Measurements from ENCODE around the gene ALOX12.
"Not testable (repeated sequence)": the region's sequence is repeated elsewhere in the genome, so short reads cannot be mapped to it uniquely, and the experiment has no call there.

The ALOX12 gene, protein sequence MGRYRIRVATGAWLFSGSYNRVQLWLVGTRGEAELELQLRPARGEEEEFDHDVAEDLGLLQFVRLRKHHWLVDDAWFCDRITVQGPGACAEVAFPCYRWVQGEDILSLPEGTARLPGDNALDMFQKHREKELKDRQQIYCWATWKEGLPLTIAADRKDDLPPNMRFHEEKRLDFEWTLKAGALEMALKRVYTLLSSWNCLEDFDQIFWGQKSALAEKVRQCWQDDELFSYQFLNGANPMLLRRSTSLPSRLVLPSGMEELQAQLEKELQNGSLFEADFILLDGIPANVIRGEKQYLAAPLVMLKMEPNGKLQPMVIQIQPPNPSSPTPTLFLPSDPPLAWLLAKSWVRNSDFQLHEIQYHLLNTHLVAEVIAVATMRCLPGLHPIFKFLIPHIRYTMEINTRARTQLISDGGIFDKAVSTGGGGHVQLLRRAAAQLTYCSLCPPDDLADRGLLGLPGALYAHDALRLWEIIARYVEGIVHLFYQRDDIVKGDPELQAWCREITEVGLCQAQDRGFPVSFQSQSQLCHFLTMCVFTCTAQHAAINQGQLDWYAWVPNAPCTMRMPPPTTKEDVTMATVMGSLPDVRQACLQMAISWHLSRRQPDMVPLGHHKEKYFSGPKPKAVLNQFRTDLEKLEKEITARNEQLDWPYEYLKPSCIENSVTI

DNA sequence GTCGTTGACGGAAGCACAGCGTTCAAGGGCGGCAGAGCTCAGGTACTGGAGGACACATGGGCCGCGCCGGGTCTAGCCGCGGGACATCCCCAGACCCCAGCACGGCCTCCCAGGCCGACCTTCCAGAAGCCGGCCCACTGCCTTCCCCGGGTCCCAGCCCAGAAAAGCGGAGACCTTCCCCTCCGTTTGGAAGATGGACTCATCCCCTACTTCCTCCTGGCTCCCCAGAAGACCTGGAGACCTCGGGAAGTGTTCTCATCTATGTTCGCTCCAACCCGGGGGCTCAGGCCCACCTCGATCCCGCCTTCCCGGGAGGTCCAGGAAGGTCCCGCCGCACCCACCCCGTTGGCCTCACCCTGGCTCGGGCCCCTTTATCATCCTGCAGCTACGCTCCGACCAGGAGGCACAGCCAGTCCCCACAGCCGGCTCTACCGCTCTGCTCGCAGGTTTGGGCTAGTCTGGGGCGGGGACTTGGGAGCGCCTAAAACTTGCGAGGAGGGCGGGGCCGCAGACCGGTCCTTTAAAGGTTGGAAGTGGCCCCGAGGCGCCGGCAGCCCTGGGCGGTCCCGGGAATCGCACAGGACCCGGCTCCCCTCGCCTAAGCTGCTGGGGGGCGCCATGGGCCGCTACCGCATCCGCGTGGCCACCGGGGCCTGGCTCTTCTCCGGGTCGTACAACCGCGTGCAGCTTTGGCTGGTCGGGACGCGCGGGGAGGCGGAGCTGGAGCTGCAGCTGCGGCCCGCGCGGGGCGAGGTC, at the start of gene ALOX12:
Gene ALOX12, plus strand, starts transcription at position 550 of the 756 bp plus-strand sequence. Its CDS starts 69 bp downstream, at position 619.
- no peak for DNase-seq

DNA sequence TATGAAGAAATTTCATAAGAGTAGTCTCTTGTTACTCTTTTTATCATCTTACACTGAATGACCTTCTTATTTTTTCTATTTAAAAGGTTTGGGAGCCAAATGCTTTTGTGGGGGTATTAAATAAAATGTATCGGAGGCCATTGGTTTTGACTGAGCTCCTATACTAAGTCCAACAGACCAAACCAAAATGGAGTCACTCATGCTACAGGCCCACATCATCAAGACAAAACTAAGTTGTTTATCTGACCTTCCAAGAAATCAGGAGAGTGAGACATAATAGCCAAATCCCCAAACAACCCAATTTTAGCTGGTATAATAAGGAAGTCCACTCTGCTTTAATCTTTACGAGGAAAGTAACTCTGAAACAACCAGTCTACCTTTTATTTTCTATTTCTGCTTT, 48.1 kb upstream of the ALOX12 start:
- no peak for DNase-seq

DNA sequence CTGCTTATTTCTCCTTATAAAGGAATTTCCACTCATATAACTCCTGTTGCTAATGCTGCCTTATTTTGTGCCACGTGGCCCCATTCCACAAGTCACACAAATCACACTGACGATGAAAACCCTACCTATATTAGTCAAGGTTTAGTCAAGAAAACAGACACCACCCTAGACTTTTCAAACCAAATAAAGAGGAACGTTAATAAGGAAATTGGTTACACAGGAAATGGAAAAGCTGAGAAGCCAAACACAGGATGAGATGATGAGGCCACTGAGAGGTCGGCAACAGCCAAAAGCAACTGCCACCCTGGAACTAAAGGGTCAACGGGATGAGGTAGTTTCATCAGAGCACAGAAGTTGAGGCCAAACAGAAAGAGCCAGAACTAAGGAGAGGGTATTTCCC, 47.3 kb upstream of the ALOX12 start:
- peak; percentile 76 to 81 for DNase-seq

DNA sequence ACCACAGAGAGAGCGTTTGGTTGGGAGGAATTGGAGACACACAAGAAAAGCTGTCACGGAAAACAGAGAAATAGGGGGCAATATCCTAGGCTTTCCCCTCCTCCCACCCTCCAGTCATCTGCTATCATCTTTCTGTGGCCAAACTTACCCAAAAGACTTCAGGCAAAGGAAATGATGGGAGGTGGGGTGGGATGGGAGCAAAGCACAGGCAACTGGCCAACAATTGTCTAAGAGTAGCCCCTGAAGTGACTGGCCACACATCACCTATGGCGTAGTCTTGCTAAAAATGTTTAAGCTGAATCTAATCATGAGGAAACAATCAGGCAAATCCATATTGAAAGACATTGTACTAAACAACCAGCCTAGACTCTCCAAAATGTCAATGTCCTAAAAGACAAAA, 46.9 kb upstream of the ALOX12 start:
- DNase-seq = no peak

DNA sequence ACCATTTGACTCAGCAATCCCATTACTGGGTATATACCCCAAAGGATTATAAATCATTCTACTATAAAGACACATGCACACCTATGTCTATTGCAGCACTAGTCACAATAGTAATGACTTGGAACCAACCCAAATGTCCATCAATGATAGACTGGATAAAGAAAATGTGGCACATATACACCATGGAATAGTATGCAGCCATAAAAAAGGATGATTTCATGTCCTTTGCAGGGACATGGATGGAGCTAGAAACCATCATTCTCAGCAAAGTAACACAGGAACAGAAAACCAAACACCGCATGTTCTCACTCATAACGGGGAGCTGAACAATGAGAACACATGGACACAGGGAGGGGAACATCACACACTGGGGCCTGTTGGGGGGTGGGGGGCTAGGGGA, 44.9 kb upstream of the ALOX12 start:
- DNase-seq = not testable (repeated sequence)

DNA sequence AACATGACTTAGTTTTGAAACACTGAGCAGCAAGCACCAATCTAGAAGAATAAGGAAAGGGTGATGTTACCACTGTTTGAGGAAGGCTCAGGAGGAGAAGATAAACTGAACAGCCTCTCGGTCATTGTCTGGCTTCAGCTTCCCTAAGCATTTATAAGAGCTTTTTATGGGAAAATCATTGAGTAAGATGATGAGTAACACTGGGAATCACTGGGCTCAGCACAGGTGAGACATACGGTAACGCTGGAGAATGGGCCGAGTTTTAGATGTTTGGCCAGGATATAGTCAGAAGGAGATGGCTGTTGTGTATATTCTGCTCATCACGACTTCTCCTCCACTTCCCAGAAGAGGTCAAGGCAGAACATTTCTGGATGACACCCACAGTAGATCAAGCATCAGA, 42.2 kb upstream of the ALOX12 start:
- DNase-seq = no peak

DNA sequence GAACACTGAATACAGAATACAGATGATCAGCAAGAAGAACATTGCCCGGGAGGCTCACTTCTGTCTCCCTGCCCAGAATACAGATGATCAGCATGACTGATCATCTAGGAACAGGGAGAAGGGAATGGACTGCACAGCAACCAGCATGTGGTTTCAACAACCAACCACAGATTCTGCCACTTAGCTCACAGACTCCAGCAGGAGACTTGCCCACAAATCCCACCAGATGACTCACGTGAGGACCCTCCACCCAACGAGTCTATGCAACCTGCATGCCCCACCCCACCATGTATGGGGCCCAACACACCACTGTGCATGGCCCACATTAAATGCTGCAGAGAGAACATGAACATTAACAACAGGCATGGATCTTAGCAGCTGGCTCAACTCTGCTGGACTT, 36.1 kb upstream of the ALOX12 start:
- no peak for DNase-seq

DNA sequence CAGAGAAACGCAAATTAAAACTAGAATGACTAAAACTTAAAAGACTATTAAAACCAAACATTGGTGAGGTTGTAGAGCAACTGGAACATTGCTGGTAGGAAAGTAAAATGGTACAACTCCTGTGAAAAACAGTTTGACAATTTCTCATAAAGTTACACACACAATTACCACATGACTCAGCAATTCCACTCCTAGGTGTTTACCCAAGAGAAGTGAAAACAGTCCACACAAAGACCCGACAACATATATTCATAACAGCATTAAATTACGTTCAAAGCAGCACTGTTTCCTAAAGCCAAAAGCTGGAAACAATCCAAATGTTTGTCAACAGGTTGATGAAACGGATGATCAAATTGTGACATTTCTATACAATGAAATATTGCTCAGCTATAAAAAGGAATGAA, 26.5 kb upstream of the ALOX12 start:
- DNase-seq = no peak

DNA sequence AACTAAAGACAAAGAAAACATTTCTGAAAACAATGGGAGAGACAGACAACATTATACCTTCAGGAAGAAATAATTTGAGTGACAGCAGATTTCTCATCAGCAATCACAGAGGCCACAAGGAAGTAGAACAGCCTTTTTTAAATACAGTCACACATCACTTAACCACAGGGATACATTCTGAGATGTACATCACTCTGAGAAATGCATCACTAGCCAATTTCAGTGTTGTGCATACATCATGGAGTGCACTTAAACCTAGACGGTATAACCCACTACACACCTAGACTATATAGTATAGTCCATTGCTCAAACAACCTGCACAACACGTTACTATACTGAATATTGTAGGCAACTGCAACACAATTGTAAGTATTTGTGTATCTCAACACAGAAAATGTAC, 24.9 kb upstream of the ALOX12 start:
- DNase-seq = no peak

DNA sequence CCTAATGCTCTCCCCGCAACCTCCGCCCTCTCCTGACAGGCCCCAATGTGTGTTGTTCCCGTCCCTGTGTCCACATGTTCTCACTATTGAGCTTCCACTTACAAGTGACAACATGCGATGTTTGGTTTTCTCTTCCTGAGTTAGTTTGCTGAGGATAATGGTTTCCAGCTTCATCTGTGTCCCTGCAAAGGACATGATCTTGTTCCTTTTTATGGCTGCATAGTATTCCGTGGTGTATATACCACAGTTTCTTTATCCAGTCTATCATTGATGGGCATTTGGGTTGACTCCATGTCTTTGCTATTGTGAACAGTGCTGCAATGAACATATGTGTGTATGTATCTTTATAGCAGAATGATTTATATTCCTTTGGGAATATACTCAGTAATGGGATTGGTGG, 16.4 kb upstream of the ALOX12 start:
- DNase-seq = not testable (repeated sequence)

DNA sequence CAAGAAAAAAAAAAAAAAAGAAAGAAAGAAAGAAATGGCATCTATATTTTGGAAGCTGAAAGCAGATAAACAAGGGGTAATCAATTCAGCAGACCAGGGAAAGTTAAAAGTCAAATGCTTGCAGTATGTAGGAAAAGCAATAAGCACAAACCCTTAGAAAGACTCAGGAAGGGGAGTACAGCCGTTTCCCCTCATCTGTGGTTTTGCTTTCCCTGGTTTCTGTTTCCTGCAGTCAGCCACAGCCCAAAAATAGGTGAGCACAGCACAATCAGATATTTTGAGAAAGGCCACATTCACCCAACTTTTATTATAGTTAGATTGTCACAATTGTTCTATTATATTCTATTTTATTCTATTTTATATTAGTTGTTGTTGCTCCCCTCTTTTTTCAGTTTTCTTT, 14.4 kb upstream of the ALOX12 start:
- DNase-seq = peak; percentile 61 to 68

DNA sequence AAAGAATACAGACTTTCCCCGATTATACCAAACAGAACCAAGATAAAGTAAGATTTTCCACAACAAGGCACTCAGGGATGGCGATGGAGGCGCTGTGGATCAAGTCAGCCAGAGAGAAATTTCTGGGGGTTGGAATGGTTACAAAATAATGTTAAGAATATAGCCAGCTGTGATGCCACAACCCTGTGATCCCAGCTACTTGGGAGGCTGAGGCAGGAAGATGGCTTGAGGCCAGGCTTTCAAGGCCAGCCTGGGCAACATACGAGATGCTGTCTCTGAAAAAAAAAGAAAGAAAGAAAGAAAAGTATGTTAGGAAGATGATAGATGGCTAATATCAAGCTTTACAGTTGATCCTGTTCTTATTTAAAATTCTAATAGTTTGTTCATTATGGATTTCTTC, 10.6 kb upstream of the ALOX12 start:
- no peak for DNase-seq

DNA sequence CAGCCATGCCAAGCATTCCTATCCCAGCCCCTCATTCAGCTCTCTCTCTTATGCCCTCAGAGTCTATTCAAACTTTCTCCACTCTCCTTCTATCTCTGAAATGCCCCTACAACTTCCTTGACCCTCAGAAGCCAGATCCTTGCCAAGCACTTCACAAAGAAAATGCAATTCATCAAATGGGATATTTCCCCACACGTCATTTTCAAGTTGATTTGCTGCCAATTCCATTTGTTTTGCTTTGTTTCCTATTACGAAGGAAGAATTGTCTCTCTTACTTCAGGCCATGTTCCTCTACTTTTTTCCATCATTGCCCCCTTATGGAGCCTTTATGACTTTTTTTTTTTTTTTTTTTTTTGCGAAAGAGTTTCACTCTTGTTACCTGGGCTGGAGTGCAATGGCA, 9.2 kb upstream of the ALOX12 start:
- no peak for DNase-seq

DNA sequence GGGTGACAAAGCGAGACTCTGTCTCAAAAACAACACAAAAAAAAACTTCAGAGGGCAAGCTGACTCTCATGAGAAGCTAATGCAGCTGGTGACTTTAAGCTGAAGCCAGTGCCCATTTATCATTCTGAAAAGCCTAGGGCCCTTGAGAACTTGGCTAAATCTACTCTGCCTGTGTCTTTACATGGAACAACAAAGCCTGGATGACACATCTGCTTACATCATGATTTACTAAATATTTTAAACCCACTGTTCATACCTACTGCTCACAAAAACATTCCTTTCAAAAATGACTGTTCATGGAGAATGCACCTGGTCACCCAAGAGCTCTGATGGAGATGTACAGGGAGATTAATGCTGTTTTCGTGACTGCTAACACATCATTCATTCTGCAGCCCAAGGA, 6.1 kb upstream of the ALOX12 start:
- no peak for DNase-seq

DNA sequence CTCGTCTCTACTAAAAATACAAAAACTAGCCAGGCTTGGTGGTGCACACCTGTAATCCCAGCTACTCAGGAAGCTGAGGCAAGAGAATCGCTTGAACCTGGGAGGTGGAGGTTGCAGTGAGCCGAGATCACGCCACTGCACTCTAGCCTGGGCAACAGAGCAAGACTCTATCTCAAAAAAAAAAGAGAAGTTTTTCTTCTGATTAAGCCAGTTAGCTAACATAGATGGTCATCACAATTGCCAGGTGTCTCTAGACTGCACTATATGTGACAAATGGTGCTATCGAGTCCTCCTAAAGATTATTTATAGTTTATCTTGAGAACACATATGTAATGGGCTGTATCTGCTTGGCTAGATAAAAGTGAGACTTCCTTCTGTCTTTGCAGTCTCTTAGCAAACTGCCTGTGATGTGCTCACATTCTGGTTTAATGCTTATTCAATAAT, 2.2 kb upstream of the ALOX12 start:
- DNase-seq = not testable (repeated sequence)

DNA sequence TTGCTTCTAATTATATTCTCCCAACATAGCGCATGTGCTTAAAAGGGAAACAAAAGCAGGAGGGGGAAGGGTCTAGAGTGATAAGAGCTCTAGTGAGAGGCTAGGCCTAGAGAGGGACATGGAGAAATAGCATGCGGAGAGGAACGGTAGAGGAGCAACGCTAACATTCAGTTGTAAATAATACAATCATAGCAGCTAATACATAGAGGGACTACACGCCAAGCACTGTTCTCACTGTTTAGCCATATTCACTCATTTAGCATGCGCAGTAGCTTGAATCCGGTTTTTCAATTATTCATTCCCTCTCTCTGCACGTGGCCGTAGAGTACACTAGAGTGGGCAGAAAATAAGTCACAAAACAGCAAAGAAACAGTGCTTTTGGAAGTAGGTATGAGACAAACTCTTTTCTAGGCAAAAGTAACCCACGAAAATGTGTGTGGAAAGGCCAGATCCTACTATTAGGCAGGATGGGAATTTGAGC, 1.7 kb upstream of the ALOX12 start:
- DNase-seq = no peak

DNA sequence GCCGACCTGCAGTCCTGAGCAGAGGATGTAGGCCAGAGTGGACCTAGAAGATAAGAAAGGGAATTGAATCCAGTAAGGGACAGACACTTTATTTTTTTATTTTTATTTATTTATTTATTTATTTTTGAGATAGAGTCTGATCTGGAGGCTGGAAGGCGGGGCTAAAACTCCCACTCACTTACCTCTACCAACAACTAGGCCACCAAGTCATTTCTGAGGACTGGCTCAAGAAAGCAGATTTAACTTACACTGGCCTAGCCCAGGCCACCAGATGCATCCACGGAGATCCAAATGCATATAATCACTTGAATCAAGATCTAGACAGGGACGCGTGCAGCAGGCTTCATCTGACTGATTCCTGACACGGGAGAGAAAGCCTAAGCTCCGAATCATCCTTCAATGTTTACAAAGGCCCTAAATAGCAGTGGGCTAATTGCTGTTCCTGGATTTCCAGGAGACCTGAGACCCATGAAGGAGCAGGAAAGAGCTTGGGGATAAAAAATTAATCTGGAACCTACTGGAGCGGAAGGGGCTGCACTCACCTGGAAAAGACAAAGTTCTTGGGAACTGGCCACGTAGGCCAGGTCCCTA, 1.1 kb upstream of the ALOX12 start:
- no peak for DNase-seq

DNA sequence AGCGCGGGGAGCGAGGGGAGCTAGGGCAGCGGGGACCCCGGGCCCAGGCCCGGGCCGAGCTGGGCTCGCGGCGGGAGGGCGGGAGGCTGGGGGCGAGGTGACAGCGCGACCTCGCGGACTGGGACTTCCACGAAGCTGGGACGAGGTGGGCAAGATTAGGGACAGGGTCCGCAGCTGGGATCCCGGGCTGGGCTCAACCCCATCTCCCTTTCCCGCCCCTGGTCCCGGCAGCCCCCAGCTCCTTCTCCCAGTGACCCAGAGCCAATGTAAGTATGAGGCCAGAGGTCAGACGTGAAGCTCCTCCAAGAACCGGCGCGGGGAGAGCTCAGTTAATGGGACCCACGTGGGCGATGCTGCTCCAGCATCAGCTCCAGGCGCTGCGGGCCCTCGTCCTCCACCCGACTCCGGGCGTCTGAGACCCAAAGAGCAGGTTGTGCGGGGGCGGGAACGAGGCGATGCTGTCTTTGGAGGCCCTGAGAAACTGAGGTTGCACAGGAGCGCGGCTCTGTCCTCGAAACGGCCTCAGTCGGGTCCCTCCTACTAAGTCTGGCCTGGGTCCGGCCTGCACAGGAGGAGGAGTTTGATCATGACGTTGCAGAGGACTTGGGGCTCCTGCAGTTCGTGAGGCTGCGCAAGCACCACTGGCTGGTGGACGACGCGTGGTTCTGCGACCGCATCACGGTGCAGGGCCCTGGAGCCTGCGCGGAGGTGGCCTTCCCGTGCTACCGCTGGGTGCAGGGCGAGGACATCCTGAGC, 585 bp downstream of the ALOX12 start:
- no peak for DNase-seq

DNA sequence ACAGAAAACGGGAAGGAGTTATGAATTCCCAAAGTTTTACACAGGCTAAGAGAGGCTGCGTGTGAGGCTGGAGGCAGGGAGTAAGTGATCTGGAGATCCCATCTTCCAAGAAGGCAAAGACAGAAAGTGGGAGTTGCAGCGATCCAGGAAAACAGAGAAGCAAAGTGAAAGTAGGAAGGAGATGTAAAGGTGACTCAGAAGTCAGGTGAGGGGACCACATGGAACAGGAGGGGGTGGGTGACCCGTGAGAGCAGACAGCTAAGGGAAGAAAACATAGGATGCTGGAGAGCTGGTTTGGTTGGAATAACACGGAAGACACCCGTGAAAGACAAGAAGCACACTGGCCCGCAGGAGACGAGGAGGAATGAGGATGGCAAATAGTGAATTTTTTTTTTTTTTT, 1.3 kb downstream of the ALOX12 start:
- no peak for DNase-seq

DNA sequence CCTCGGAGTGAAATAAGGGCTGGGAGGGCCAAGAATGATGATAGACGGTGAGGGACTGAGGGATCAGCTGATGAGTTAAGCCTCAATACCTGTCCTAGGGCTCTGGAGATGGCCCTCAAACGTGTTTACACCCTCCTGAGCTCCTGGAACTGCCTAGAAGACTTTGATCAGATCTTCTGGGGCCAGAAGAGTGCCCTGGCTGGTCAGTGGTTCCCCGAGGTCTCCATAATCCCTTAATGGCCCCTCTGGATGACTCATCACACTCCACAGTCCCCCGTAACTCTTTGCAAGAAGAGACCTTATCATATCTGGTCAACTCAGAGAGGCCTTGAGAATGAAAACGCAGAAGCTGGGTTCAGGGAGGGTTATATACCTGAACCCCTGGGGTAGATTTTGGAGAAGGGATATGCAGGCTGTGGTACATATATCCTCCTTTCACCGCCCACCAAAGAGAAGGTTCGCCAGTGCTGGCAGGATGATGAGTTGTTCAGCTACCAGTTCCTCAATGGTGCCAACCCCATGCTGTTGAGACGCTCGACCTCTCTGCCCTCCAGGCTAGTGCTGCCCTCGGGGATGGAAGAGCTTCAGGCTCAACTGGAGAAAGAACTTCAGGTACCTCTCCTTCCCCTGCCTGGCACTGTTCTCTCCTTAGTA, 3.1 kb downstream of the ALOX12 start:
- DNase-seq = no peak

DNA sequence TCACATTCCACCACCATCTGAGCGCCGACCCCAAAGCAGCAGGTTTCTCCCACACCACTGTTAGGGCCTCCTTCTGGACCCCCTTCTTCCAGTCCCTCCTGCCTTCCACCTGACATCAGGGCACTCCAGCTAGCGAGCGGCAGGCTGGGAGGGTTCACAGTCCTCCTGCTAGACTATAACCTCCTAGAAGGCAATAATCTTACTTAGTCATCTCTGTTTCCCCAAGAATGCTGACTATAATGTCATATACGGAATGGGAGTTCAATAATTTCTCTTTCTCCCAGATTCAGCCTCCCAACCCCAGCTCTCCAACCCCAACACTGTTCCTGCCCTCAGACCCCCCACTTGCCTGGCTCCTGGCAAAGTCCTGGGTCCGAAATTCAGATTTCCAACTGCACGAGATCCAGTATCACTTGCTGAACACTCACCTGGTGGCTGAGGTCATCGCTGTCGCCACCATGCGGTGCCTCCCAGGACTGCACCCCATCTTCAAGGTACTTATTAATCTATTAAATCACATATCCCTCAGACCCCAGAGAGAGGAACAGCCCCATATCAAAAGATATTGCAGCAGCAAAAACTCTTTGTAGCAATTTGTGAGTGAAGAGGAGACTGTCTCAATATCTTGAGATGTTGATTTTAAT, 5.6 kb downstream of the ALOX12 start:
- DNase-seq = no peak

Data from Kasumi-1 (cell line).